HS-27A (cell line): ENCODE data around the gene RAD51.

Experiments
- DNase-seq: peaks from one replicate; pipeline ENCODE4 v3.0.0-alpha.2; 2012; ENCODE audit warnings: low read depth, missing footprints

RAD51 gene

GRCh38 chr15:40762919-40763800, 68.2 kb downstream of the RAD51 start:
- peak; percentile 35 for DNase-seq

- peak; percentile 42 for DNase-seq
Measured at GRCh38 chr15:40763801-40764628, 69.0 kb downstream of the RAD51 start, which contains the start of gene GCHFR. Gene GCHFR (plus strand): TSS chr15:40764068. CDS start chr15:40764181, 113 bp downstream.

GRCh38 chr15:40764629-40765103, 69.7 kb downstream of the RAD51 start:
- no peak for DNase-seq

GRCh38 chr15:40766194-40766815, 71.3 kb downstream of the RAD51 start:
- DNase-seq, result no peak

- DNase-seq, result no peak
Measured at GRCh38 chr15:40766906-40767837, 72.2 kb downstream of the RAD51 start.

GRCh38 chr15:40767838-40768500, 73.0 kb downstream of the RAD51 start:
- DNase-seq, result no peak

- DNase-seq, result no peak
Measured at GRCh38 chr15:40768521-40769273, 73.7 kb downstream of the RAD51 start.

- DNase-seq, result no peak
Measured at GRCh38 chr15:40769274-40770146, 74.5 kb downstream of the RAD51 start, which contains the start of gene C15orf62. Gene C15orf62 (plus strand): TSS chr15:40769980. CDS start chr15:40770496, 516 bp downstream.

- DNase-seq, result no peak
Measured at GRCh38 chr15:40770147-40770721, 75.3 kb downstream of the RAD51 start.

GRCh38 chr15:40771242-40771641, 76.3 kb downstream of the RAD51 start:
- DNase-seq, result no peak

GRCh38 chr15:40772014-40772413, 77.0 kb downstream of the RAD51 start:
- DNase-seq, result no peak

GRCh38 chr15:40773496-40773895, 78.5 kb downstream of the RAD51 start:
- no peak for DNase-seq

- DNase-seq, result no peak
Measured at GRCh38 chr15:40773902-40774301, 78.9 kb downstream of the RAD51 start.

- no peak for DNase-seq
Measured at GRCh38 chr15:40775007-40775406, 80.0 kb downstream of the RAD51 start.

- DNase-seq, result no peak
Measured at GRCh38 chr15:40775740-40776536, 81.0 kb downstream of the RAD51 start.

GRCh38 chr15:40776537-40777141, 81.7 kb downstream of the RAD51 start:
- no peak for DNase-seq
